Liver (tissue), 9 donors: ENCODE measurements around the gene ECI1. TPM values are rescaled to one million over a fixed set of nuclear protein-coding genes. Genes with fewer than 3 reads are reported as not detected.

ENCODE experiments used
- DNase-seq: peaks from one replicate; pipeline ENCODE4 v3.0.0-alpha.2; 2017; ENCODE audit warnings: low spot score
- H3K27ac ChIP-seq, 2 donors: one replicate each; pipeline ENCODE4 v1.7.0; 2013; ENCODE audit warnings: inconsistent platforms in 2 of 2, low read length in 2 of 2, control low read depth in 1 of 2, low read depth in 1 of 2, mild to moderate bottlenecking in 1 of 2
- H3K27me3 ChIP-seq, 4 donors: one replicate each; pipeline versions ENCODE4 v1.6.1 to v1.7.0; 2013; ENCODE audit warnings: low read length in 3 of 4, inconsistent platforms in 1 of 4, mild to moderate bottlenecking in 1 of 4, moderate library complexity in 1 of 4; ENCODE audit not compliant: control insufficient read depth in 4 of 4, insufficient read depth in 4 of 4
- H3K36me3 ChIP-seq, 4 donors: one replicate each; pipeline versions ENCODE4 v1.6.1 to v1.7.0; 2013; ENCODE audit warnings: low read length in 3 of 4, mild to moderate bottlenecking in 3 of 4, low read depth in 1 of 4, moderate library complexity in 1 of 4; ENCODE audit not compliant: control insufficient read depth in 4 of 4, insufficient read depth in 3 of 4
- H3K4me1 ChIP-seq, 4 donors: one replicate each; pipeline versions ENCODE4 v1.6.1 to v1.7.0; 2013; ENCODE audit warnings: low read length in 3 of 4, mild to moderate bottlenecking in 3 of 4, moderate library complexity in 1 of 4; ENCODE audit not compliant: control insufficient read depth in 4 of 4, insufficient read depth in 4 of 4
- H3K4me3 ChIP-seq, 3 donors: one replicate each; pipeline versions ENCODE4 v1.6.1 to v1.7.0; 2013; ENCODE audit warnings: low read length in 3 of 3, control low read depth in 1 of 3, low read depth in 1 of 3, mild to moderate bottlenecking in 1 of 3
- H3K9ac ChIP-seq, 2 donors: one replicate each; pipeline ENCODE4 v1.7.0; 2013; ENCODE audit warnings: low read length in 2 of 2, mild to moderate bottlenecking in 2 of 2, moderate library complexity in 2 of 2, control low read depth in 1 of 2, low read depth in 1 of 2
- H3K9me3 ChIP-seq, 4 donors: one replicate each; pipeline versions ENCODE4 v1.6.1 to v1.7.0; 2013; ENCODE audit warnings: low read length in 3 of 4; ENCODE audit not compliant: control insufficient read depth in 4 of 4
- EGR1 ChIP-seq, 2 donors: IDR thresholded peaks; 2 replicates each; pipeline ENCODE4 v1.6.1; 2016 to 2018; ENCODE audit warnings: antibody characterized with exemption in 2 of 2, low read depth in 2 of 2
- FOXA2 ChIP-seq: IDR thresholded peaks from 2 replicates; pipeline ENCODE4 v1.6.1; 2016; ENCODE audit warnings: antibody characterized with exemption
- HNF4A ChIP-seq, 2 donors: conservative IDR thresholded peaks; 2 replicates each; pipeline ENCODE4 v1.6.1; 2016; ENCODE audit warnings: antibody characterized with exemption in 2 of 2, mild to moderate bottlenecking in 2 of 2
- HNF4G ChIP-seq: IDR thresholded peaks from 2 replicates; pipeline ENCODE4 v1.6.1; 2016; ENCODE audit warnings: antibody characterized with exemption
- JUND ChIP-seq, 2 donors: IDR thresholded peaks; 2 replicates each; pipeline ENCODE4 v1.6.1; 2016; ENCODE audit warnings: antibody characterized with exemption in 2 of 2
- NR2F2 ChIP-seq: IDR thresholded peaks from 2 replicates; pipeline ENCODE4 v1.6.1; 2016; ENCODE audit warnings: antibody characterized with exemption
- RAD21 ChIP-seq, 2 donors: IDR thresholded peaks; 2 replicates each; pipeline ENCODE4 v1.6.1; 2016; ENCODE audit warnings: antibody characterized with exemption in 2 of 2, mild to moderate bottlenecking in 2 of 2
- RXRA ChIP-seq, 2 donors: IDR thresholded peaks; 2 replicates each; pipeline ENCODE4 v1.6.1; 2017 to 2018; ENCODE audit warnings: antibody characterized with exemption in 2 of 2, mild to moderate bottlenecking in 1 of 2
- SP1 ChIP-seq: IDR thresholded peaks from 2 replicates; pipeline ENCODE4 v1.6.1; 2018; ENCODE audit warnings: antibody characterized with exemption, mild to moderate bottlenecking
- TAF1 ChIP-seq: conservative IDR thresholded peaks from 2 replicates; pipeline ENCODE4 v1.6.1; 2016; ENCODE audit warnings: antibody characterized with exemption, mild to moderate bottlenecking
- YY1 ChIP-seq: IDR thresholded peaks from 2 replicates; pipeline ENCODE4 v1.6.1; 2016; ENCODE audit warnings: antibody characterized with exemption, mild to moderate bottlenecking
- WGBS: extraction: QIAGEN DNeasy Blood & Tissue Kit; methylation state at CpG from one replicate; pipeline ENCODE4 v1.1.7; 2013; 5-methylcytosine and 5-hydroxymethylcytosine counted together
- polyA plus RNA-seq, 2 donors: library from polyadenylated mRNA; stranded (reverse) in 1 of 2; unstranded in 1 of 2; fragments of 200-250 nt in 1 of 2; fragments of >200 nt in 1 of 2; fragmentation: Nextera tagmentation in 1 of 2; extraction: Ambion mirVana in 1 of 2; gene quantifications; one replicate each; pipeline versions ENCODE4 v1.2.1 to v1.2.3, GENCODE V29; 2013 to 2015
- total RNA-seq, 2 donors: library from RNA; depleted of rRNA; stranded (reverse); fragments of >200 nt; gene quantifications; one replicate each; pipeline ENCODE4 v1.2.3, GENCODE V29; 2014
- TF ChIP-seq, protein P1 (sequence below): fragments of 150-350 bp; IDR thresholded peaks from 2 replicates; pipeline ENCODE4 v1.5.1; 2017; ENCODE audit warnings: improper control_type of control experiment, low read depth, low read length; ENCODE audit not compliant: missing input control
- TF ChIP-seq, protein P2 (sequence below): IDR thresholded peaks from 2 replicates; pipeline ENCODE4 v1.6.1; 2016; ENCODE audit warnings: antibody characterized with exemption
- donor health status: healthy.
- donor health status: healthy.
- donor health status: healthy.
- donor health status: healthy.
- donor health status: healthy.

Gene ECI1
- total and polyA plus RNA-seq, 4 donors: 36.8 to 107 (median 79.5) TPM

- Histone ChIP-seq H3K4me1 (peaks cover 5 to 24% (median 19%) of the 10 kb centered on the region in 4 donors), H3K9me3 (no peaks in the 10 kb centered on the region), H3K36me3 (peaks cover 0 to 3% (median 0%) of the 10 kb centered on the region in 4 donors), H3K27me3 (no peaks in the 10 kb centered on the region), H3K9ac (no peak overlapping the region), H3K4me3 (no peak overlapping the region), H3K27ac (no peak overlapping the region)
- 96% methylated on average over 4 of the region's 4 CpGs for WGBS
- TF ChIP-seq RXRA (IDR thresholded peaks at IDR 0.05) (no peak), SP1 (no peak), JUND (IDR thresholded peaks at IDR 0.05) (no peak), NR2F2 (no peak), RAD21 (IDR thresholded peaks at IDR 0.05) (no peak), TAF1 (no peak), HNF4G (no peak), YY1 (no peak)
- TF ChIP-seq, protein P1, sequence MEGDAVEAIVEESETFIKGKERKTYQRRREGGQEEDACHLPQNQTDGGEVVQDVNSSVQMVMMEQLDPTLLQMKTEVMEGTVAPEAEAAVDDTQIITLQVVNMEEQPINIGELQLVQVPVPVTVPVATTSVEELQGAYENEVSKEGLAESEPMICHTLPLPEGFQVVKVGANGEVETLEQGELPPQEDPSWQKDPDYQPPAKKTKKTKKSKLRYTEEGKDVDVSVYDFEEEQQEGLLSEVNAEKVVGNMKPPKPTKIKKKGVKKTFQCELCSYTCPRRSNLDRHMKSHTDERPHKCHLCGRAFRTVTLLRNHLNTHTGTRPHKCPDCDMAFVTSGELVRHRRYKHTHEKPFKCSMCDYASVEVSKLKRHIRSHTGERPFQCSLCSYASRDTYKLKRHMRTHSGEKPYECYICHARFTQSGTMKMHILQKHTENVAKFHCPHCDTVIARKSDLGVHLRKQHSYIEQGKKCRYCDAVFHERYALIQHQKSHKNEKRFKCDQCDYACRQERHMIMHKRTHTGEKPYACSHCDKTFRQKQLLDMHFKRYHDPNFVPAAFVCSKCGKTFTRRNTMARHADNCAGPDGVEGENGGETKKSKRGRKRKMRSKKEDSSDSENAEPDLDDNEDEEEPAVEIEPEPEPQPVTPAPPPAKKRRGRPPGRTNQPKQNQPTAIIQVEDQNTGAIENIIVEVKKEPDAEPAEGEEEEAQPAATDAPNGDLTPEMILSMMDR: no peak
- TF ChIP-seq, protein P2, sequence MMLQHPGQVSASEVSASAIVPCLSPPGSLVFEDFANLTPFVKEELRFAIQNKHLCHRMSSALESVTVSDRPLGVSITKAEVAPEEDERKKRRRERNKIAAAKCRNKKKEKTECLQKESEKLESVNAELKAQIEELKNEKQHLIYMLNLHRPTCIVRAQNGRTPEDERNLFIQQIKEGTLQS: no peak
- no peak for DNase-seq
Observed at GRCh38 chr16:2216330-2216729, 35.1 kb downstream of the ECI1 start.

- DNase-seq: no peak
- WGBS: under 1% methylated on average over 48 of the region's 48 CpGs
Observed at GRCh38 chr16:2214719-2214968, 36.7 kb downstream of the ECI1 start, which contains the start of gene PGP. Gene PGP, minus strand, starts transcription at chr16:2214840. Its CDS starts 63 bp downstream, at chr16:2214777.

DNA sequence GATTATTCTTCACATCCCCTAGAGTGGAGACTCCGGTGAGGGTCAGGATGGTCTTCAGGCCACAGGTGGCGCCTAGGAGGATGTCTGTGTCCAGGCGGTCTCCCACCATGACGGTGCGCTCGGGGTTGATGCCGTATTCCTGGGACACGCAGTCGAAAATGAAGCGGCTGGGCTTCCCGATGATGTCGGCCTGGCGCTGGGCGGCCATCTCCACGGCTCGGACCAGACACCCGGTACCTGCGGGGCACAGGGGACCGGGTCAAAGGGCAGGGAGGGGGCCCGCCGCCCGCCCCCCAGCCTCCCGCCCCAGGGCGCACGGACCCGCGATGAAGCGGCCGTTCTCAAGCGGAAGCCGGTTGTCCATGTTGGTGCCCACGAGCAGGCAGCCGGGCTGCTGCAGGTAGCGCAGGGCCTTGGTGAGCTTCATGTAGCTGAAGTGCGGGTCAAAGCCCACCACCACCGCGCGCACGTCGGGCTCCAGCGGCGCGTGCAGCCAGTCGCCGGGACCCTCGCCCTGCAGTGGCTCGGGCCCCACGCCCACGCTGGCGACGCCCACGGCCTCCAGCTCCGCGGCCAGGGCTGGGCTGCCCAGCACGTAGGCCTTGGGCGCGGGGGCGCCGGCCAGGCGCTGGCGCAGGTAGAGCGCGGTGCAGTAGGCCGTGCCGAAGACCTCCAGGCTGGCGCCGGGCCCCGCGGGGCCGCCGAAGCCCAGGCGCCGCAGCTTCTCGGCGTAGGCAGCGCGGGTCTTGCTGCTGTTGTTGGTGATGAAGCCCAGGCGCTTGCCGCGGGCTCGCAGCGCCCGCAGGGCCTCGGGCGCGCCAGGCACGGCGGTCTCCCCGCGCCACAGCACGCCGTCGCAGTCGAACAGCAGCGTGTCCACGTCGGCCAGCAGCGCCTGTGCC is 37.3 kb downstream of the ECI1 start:
- DNase-seq: no peak
- no peak for TF ChIP-seq RXRA (IDR thresholded peaks at IDR 0.05)
- no peak for TF ChIP-seq SP1
- TF ChIP-seq HNF4A (conservative IDR thresholded peaks at IDR 0.05): no peak
- Histone ChIP-seq H3K9me3 (no peaks in the 10 kb centered on the region), H3K9ac (peak overlapping the region; percentile 41 to 74), H3K4me3 (peak overlapping the region; percentile 59 to 93 (median 75)), H3K27ac (peak overlapping the region; percentile 34 to 69), H3K27me3 (no peaks in the 10 kb centered on the region), H3K4me1 (peaks cover 5 to 24% (median 19%) of the 10 kb centered on the region in 4 donors), H3K36me3 (peaks cover 0 to 5% (median 2%) of the 10 kb centered on the region in 4 donors)
- WGBS: 2% methylated on average over 98 of the region's 98 CpGs

More at GRCh38 chr16:2214719-2214968, 36.7 kb downstream of the ECI1 start, which contains the start of gene PGP:
- Histone ChIP-seq H3K9ac (peak within 1 kb of the TSS; percentile 93 to 94), H3K9me3 (no peaks in the 10 kb centered on the region), H3K4me3 (peak within 1 kb of the TSS; percentile 76 to 93 (median 82)), H3K27ac (peak within 1 kb of the TSS; percentile 96 to 98), H3K36me3 (peaks cover 0 to 3% (median under 1%) of the 10 kb centered on the region in 4 donors), H3K4me1 (peaks cover 5 to 24% (median 19%) of the 10 kb centered on the region in 4 donors), H3K27me3 (no peaks in the 10 kb centered on the region)
- TF ChIP-seq EGR1 (IDR thresholded peaks at IDR 0.05; ENCODE audit: low read depth in 2 of 2) (peak in 1 of 2 donors; percentile 72), FOXA2 (no peak)
- TF ChIP-seq, protein P2: no peak
